ENCODE results near the gene PLAA.
A peak's percentile ranks its signal among the peaks of the same experiment; 100 is the strongest.

PLAA gene

DNA sequence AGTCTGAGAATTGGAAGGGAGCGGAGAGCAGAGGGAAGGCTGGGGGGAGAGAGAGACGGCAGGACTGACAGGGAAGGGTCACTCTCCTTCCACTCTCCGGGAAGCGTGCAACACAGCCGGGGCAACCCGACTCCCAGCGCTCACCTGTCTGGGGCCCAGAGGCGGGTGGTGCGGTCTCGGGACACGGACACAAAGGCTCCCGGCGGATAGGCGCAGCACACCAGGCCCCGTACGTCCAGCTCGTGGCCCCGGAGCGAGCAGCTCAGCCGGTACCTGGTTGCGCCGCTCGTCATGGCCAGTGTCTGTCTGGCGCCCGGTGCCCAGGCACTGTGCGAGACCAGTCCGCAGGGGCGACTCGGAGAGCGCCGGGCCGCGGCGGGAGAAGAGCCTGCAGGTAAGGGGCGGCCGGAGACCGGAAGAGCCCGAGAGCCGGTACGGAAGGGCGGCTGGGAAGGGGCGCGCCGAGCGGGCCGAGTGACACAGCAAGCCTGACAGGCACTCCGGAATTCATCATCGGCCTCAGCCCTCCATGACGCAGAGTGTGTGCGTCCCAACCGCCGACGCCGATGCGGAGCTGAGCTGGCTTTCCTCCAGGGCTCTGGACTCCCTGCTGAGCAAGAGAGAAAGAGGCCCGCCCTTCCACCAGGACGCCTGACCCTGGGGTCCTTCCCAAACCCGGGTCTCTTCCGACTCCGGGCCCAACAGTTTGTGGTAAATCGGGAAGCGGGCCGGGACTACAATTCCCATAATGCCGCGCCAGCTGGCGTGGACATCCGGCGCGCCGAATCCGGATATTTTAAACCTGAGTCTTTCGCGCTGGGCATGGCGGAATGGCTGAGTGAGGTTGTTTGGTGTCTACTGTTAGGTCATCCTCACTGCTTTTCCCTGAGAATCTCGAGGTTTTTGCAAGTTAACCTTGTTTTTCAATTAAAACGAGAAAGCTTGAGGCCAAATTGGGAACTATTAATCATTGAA lies at the start of gene PLAA:
Gene PLAA (minus strand): TSS at position 490 of the 975 bp plus-strand sequence. CDS start 197 bp downstream, at position 293.
- TF ChIP-seq, protein P1, sequence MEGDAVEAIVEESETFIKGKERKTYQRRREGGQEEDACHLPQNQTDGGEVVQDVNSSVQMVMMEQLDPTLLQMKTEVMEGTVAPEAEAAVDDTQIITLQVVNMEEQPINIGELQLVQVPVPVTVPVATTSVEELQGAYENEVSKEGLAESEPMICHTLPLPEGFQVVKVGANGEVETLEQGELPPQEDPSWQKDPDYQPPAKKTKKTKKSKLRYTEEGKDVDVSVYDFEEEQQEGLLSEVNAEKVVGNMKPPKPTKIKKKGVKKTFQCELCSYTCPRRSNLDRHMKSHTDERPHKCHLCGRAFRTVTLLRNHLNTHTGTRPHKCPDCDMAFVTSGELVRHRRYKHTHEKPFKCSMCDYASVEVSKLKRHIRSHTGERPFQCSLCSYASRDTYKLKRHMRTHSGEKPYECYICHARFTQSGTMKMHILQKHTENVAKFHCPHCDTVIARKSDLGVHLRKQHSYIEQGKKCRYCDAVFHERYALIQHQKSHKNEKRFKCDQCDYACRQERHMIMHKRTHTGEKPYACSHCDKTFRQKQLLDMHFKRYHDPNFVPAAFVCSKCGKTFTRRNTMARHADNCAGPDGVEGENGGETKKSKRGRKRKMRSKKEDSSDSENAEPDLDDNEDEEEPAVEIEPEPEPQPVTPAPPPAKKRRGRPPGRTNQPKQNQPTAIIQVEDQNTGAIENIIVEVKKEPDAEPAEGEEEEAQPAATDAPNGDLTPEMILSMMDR (IDR thresholded peaks at IDR 0.05; ENCODE audit: control insufficient read depth, insufficient read depth, low read depth, low read length, missing control alignments), result no peak
- DNase-seq (ENCODE audit: low read depth), result peak; percentile 59
- peak within 1 kb of the TSS; percentile 99 for H3K4me3 ChIP-seq (ENCODE audit: control insufficient read depth, low read depth, low read length)

DNA sequence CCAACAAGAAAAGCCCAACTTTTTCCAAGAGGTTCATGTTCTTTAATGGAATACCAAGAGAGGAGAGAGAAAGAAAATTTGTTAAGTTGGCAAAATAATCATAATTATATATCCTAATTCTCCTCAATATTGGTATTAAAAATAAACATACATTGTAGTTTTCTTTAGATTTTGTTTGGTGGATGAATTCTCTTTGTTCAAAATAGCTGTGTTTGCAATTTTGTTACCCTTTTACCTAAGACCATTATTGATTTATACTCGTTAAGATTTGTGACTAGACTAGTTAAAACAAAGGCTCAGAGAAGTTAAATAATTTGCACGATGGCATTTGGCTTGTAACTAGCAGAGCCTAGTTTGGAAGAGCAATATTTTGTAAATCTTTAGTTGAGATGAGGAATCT lies 48.8 kb upstream of the PLAA start:
- no peak overlapping the region for H3K4me3 ChIP-seq (ENCODE audit: control insufficient read depth, low read depth, low read length)
- no peak for DNase-seq (ENCODE audit: low read depth)
- TF ChIP-seq, protein P1 (IDR thresholded peaks at IDR 0.05; ENCODE audit: control insufficient read depth, insufficient read depth, low read depth, low read length, missing control alignments), result no peak

DNA sequence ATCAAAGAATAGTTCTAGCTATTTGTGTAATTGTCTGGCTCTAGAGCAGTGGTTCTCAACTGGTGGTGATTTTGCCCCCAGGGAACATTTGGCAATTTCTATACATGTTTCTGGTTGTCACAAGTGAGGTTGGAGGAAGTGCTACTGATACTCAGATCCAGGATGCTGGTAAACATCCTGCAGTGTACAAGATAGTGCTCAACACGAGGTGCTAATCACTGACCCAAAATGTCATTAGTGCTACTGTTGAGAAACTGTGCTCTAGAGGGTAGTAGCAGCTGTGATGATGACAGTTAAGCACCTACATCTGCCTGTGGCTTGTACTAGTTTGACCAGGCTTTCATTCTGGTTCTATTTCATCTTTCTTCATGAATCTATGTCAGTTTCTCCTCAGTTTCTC lies 36.3 kb upstream of the PLAA start:
- H3K4me3 ChIP-seq (ENCODE audit: control insufficient read depth, low read depth, low read length), result no peak overlapping the region
- no peak for DNase-seq (ENCODE audit: low read depth)
- TF ChIP-seq, protein P1 (IDR thresholded peaks at IDR 0.05; ENCODE audit: control insufficient read depth, insufficient read depth, low read depth, low read length, missing control alignments), result no peak

DNA sequence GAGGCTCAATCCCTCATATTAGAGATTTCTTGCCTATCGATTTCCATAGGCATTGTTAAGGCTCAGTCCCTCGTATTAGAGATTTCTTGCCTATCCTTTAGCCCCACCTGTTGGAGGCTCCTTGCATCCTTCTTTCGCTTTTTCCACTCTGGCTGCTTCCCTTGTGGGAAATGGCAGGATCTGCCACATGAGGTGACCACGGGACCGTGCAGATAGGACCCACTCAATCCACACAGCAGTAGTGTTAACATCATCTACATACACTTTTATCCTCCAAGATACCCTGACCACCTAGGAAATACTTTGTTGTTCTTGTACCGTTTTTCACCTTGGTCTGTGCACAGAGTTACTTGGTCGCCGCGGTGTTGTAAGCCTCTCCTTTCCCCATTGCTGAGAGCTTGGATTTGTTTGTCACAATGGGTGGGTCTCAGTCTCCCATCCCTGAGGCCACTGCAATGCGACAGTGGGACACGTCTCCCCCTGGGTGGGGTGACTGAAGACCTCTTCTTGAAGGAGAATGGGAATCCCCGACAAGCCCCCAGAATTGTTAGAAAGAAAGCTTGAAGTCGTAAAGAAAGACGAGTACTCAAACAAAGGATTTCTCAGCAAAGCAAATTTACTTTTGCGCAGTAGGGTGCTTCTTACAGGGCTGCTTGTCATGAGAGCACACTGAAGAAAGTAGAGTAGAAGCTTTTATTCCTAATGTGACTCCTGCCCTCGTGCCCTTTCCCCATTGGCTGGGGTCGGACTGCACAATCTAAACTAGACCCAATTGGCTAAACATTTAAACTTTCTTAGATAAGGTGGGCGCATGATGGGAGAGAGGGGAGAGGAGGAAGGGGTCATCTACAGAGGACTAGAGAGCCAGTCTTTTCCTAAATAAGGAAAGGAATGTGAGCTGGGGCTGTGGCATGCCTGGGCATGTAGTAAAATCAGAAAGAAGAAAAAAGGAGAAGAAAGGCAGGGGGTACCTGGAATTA lies 29.0 kb upstream of the PLAA start:
- TF ChIP-seq, protein P1 (IDR thresholded peaks at IDR 0.05; ENCODE audit: control insufficient read depth, insufficient read depth, low read depth, low read length, missing control alignments), result peak; percentile 72
- no peak for DNase-seq (ENCODE audit: low read depth)
- no peak overlapping the region for H3K4me3 ChIP-seq (ENCODE audit: control insufficient read depth, low read depth, low read length)

DNA sequence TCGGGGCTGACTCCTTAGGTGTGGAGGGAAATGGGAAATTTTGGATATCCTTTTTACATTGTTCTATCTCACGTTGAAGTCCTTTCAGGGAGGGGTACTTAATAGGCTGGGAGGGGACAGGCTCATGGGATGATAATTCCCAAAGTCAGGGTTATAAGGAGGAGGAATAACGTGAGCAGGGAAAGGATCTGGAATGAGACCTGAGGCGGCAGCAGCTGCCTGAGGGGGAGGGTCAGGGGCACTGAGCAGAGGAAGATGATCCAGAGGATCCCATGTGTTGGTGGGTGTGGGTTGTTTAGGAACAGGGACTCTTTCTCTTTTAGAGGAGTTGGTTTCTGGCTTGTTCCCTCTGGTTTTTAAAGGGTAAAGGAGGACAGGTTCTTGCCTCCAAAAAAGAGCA lies 27.9 kb upstream of the PLAA start:
- TF ChIP-seq, protein P1 (IDR thresholded peaks at IDR 0.05; ENCODE audit: control insufficient read depth, insufficient read depth, low read depth, low read length, missing control alignments), result no peak
- DNase-seq (ENCODE audit: low read depth), result no peak
- H3K4me3 ChIP-seq (ENCODE audit: control insufficient read depth, low read depth, low read length), result no peak overlapping the region

DNA sequence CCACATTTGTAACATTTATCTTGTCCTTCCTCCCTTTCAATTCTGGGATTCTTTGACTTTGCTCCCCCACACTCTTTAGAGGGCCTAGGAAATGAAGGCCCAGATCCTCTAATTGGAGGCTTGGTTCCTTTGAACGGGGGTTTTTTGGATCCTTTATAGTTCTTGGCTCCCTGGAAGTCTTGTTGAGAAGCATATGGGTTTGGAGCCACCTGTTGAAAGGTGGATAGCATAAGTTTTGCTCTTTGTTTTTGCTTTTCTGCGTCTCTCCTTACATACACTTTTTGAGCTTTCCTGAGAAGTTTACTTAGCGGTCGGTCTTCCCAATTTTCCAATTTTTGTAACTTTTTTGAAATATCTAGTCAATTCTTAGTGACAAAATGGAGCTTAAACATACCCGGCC lies 26.9 kb upstream of the PLAA start:
- TF ChIP-seq, protein P1 (IDR thresholded peaks at IDR 0.05; ENCODE audit: control insufficient read depth, insufficient read depth, low read depth, low read length, missing control alignments), result no peak
- DNase-seq (ENCODE audit: low read depth), result no peak
- no peak overlapping the region for H3K4me3 ChIP-seq (ENCODE audit: control insufficient read depth, low read depth, low read length)
